HUES64 (cell line): Measurements from ENCODE around the gene CMYA5.

Experiments
- H3K27ac ChIP-seq: 2 replicates; pipeline ENCODE4 v1.7.0; 2013; ENCODE audit warnings: low read depth, low read length, inconsistent platforms
- H3K27me3 ChIP-seq: 2 replicates; pipeline ENCODE4 v1.6.1; 2013; ENCODE audit warnings: mild to moderate bottlenecking, low read length; ENCODE audit not compliant: insufficient read depth
- H3K36me3 ChIP-seq: 2 replicates; pipeline ENCODE4 v1.6.1; 2013; ENCODE audit warnings: mild to moderate bottlenecking, low read length; ENCODE audit not compliant: insufficient read depth
- H3K4me1 ChIP-seq: 2 replicates; pipeline ENCODE4 v1.6.1; 2013; ENCODE audit warnings: mild to moderate bottlenecking, low read length, moderate library complexity; ENCODE audit not compliant: insufficient read depth
- H3K4me3 ChIP-seq: 2 replicates; pipeline ENCODE4 v1.5.1; 2013; ENCODE audit warnings: mild to moderate bottlenecking, low read length, moderate library complexity
- H3K9ac ChIP-seq: 2 replicates; pipeline ENCODE4 v1.6.1; 2013; ENCODE audit warnings: mild to moderate bottlenecking, low read depth, low read length
- H3K9me3 ChIP-seq: 2 replicates; pipeline ENCODE4 v1.6.1; 2013; ENCODE audit warnings: low read depth, low read length; ENCODE audit not compliant: insufficient read depth
- WGBS: fragments of 150-250, 120-280 bp; methylation state at CpG from one replicate; pipeline ENCODE4 v1.1.7; 2013; ENCODE audit warnings: missing lambda C conversion rate; 5-methylcytosine and 5-hydroxymethylcytosine counted together

CMYA5 gene

DNA sequence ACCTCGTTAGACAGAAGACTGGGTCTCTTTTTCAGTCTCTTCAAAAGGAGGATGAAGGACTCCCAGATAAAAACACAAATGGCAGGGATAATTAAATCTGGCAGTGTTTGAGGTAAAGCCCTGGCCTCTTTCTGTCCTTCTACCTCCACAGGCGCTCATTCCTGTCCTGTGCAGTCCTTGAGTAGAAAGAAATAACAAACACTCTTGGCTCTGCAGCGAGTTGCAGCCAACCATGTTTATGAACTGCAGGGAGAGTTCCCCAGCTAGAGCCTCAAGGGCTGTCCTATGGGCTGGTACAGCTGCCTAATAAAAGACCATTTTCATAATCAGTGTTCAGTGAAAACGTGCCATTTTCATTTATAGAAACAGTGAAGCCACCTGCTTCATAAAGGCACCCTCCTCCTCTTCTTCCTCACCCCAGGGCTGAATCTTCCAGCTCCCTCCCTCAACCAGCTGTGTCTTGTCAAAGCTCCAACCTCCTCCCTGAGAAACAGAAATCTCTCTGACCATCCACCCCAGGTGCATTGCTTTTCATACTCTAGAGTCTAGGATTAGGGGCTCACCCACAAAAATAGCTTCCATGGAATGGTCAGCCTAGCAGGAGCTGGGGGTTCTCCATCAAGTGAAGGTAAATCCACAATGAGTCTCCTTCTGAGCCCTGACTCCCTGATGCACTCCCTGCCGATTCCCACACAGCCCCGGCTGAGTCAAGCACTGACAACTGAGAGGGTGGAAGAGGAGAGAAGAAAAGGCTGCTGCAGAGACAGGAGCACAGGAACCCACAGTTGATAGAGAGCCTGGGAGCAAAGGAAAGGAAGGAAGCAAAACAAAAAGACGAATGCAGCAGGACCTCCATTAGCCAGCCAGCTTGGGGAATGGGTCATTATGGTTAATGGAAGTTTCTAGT, 150.7 kb downstream of the CMYA5 start:
- Histone ChIP-seq H3K9me3 (no peaks in the 10 kb centered on the region), H3K36me3 (no peaks in the 10 kb centered on the region), H3K4me1 (0 out of 2 replicates have a peak, but pooled peaks cover 3% of the 10 kb centered on the region), H3K27me3 (no peaks in the 10 kb centered on the region), H3K4me3 (no peak overlapping the region), H3K9ac (no peak overlapping the region), H3K27ac (no peak overlapping the region)
- 81% methylated on average over 7 of the region's 7 CpGs for WGBS

DNA sequence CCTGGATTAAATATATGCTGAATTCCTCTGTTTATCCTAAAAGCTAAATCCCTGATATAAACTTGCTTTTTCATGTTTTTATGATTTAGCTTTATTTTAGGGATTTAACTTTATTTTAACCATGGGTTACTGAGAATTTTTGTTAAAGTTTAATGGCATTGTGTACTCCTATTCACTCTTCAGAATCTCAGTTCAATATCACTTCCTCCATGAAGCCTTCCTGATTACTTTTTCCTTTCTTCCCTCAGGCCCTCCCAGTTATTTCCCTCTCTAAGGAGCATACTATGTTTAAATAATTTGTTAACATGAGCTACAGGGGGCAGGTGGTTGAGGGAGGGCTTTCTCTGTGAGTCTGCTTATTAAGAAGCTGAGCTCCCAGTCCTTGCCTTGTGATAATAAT, 151.5 kb downstream of the CMYA5 start:
- Histone ChIP-seq H3K4me1 (0 out of 2 replicates have a peak, but pooled peaks cover 3% of the 10 kb centered on the region), H3K36me3 (no peaks in the 10 kb centered on the region), H3K9ac (no peak overlapping the region), H3K27me3 (no peaks in the 10 kb centered on the region), H3K27ac (no peak overlapping the region), H3K9me3 (no peaks in the 10 kb centered on the region), H3K4me3 (no peak overlapping the region)

DNA sequence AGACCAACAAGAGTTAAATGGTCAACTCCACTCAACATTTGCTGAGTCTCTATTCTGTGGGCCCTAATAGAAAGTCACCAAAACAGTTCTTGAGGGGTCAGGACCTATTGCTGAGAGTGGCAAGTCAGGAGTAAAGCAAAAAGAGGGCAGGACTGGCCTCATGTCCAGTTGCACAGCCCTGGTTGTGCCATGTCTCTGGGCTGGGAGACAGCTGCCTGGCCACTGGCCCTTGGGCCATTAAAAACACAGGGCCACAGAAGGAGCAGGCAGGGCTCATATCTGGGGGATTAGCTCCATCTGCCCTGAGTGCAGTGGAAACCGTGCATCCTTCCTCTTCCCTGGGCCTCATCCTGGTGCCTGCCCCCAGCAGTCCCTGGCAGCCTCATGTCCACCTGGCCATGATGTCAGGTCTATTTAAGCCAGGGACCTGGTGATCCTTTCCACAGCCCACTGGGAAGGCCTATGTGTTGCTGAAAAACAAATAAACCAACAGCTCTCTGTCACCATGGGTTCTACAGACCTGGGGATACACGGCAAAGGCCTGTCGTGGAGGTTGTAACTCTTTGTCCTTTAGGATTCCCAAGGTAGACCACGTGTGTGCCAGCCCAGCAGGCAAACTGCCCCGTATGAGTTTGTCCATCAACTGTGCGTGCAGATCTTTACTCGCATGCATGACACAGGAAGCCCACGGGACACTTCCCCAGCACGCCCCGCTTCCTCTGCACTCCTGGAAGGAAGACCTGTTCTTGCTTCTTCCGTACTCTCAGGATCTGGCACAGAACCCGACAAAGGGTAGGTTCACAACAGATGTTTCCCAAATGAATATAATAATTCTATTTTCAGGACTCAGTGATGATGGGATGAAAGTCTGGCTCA, 152.6 kb downstream of the CMYA5 start:
- no peak overlapping the region for H3K9ac ChIP-seq
- no peaks in the 10 kb centered on the region for H3K9me3 ChIP-seq
- H3K4me1 ChIP-seq = 0 out of 2 replicates have a peak, but pooled peaks cover 3% of the 10 kb centered on the region
- no peak overlapping the region for H3K4me3 ChIP-seq
- no peaks in the 10 kb centered on the region for H3K36me3 ChIP-seq
- H3K27ac ChIP-seq = no peak overlapping the region
- 95% methylated on average over 12 of the region's 12 CpGs for WGBS
- no peaks in the 10 kb centered on the region for H3K27me3 ChIP-seq

DNA sequence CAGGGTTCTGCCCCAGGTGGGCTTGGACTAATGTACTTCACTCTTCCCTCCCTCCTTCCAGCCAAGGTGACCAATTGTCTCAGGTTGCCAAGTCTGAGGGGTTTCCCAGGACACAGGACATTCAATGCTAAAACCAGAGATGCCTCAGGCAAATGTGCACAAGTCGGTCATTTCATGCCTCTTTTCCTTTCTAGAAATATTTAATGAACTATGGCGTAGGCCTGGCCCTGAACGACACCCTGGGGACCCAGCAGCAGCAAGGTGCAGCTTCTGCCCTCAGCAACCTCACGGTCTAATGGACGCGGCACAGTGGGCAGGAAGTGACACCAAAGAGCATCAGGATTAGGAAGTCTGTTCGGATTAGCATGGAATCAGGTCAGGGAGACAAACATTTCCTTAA, 153.4 kb downstream of the CMYA5 start:
- H3K27me3 ChIP-seq = no peaks in the 10 kb centered on the region
- no peaks in the 10 kb centered on the region for H3K9me3 ChIP-seq
- no peak overlapping the region for H3K9ac ChIP-seq
- H3K4me3 ChIP-seq = no peak overlapping the region
- H3K27ac ChIP-seq = no peak overlapping the region
- H3K4me1 ChIP-seq = 0 out of 2 replicates have a peak, but pooled peaks cover 3% of the 10 kb centered on the region
- H3K36me3 ChIP-seq = no peaks in the 10 kb centered on the region
- WGBS = 94% methylated on average over 7 of the region's 7 CpGs

DNA sequence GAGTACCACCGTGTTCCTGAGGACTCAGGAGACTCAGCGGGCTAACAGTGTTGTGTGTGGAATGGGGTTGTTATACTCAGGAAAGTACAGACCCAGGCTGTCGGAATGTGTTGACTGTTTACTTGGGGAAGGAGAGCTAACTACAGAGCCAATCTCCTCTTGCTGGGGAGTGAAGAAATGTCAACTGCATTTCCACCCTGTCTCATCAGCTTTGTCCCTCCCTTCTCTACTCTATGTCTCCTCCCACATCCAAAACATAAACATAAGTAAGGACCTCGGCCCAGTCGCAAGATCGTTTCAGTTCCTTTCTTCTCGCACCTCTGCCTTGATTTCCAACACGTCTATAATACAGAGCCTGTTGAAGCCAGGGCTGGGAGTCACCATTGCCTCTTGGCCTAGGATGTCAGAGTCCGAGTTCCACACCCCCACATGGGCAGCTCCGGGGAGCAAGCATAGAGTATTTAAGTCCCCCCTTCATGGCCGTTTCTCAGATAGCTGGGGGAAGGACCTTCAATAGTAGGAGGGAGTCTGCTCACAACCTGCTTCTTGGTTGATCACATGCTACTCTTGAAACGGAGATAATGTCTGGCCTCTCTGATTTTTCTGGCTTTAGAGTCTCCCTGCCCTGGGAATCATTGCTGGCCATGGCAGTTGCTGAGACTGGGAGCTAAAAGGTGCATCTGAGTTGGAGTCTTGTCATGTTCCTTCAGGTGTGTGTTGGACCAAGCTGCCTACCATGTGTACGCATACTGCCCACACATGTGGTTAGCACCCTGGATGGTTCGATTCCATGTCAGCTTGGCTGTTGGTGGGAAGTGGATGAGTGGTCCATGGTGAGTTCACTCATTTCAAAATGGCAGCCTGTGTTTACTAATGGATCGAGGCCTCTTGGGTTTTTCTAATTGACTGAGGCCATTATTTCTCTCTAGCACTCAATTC, 154.1 kb downstream of the CMYA5 start:
- Histone ChIP-seq H3K9ac (no peak overlapping the region), H3K27me3 (no peaks in the 10 kb centered on the region), H3K9me3 (no peaks in the 10 kb centered on the region), H3K4me1 (0 out of 2 replicates have a peak, but pooled peaks cover 3% of the 10 kb centered on the region), H3K27ac (no peak overlapping the region), H3K4me3 (no peak overlapping the region), H3K36me3 (no peaks in the 10 kb centered on the region)
- 94% methylated on average over 15 of the region's 15 CpGs for WGBS

DNA sequence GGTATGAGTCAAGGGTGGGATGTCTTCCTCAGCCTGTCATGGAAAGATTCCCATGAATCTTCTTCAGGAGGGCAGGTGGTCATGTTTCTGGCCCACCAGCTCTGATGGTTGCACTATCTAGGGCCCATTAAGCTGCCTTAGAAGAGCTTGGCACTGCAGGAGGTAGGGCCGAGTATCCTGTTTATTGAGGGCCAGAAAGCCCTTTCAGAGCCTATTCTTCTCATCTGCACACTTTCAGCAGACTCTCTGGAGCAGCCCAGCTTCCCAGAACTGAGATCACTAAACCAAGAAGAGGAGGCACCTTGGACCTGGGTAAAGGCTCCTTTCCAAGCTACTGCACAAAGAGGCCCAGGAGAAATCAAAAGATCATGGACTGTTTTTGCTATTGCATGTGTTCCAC, 154.9 kb downstream of the CMYA5 start:
- H3K27ac ChIP-seq = no peak overlapping the region
- H3K36me3 ChIP-seq = no peaks in the 10 kb centered on the region
- H3K4me1 ChIP-seq = 0 out of 2 replicates have a peak, but pooled peaks cover 3% of the 10 kb centered on the region
- H3K4me3 ChIP-seq = no peak overlapping the region
- H3K9ac ChIP-seq = no peak overlapping the region
- WGBS = 95% methylated on average over 1 of the region's 1 CpG
- H3K27me3 ChIP-seq = no peaks in the 10 kb centered on the region
- no peaks in the 10 kb centered on the region for H3K9me3 ChIP-seq

DNA sequence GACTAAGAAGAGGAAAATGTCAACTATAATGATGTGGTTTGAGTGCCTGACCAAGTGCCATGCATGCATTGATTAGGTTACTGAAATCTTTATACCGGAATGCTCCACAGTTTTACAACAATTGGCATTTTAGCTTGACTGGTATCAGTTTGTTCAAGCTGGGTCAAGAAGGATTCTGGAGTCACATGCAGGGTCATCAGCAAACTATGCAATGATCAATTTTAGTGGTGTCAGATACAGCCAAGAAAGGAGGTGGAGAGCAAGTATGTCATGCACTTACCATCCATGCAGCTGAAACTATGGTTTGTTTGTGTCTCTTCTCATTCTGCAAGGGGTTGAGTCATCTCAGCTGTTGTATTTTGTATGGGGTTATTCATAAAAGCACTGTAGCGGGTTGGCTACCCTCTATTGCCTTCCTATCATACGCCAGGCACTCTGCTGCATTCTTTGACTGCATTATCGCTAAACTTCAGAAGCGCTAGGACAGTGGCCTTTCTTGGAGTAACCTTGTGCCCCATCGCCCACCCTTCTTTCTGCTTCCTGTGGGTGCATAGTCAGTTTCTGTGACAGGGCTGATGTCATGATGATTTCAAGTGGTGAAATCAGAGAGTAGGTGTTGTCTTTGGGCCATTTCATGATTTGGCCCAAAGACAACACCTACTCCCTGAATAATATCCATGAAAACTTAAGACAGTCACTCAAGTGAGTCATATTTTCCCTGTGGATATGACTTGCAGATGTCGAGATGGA, 156.0 kb downstream of the CMYA5 start:
- Histone ChIP-seq H3K4me3 (no peak overlapping the region), H3K9me3 (no peaks in the 10 kb centered on the region), H3K9ac (no peak overlapping the region), H3K36me3 (no peaks in the 10 kb centered on the region), H3K27me3 (no peaks in the 10 kb centered on the region), H3K27ac (no peak overlapping the region), H3K4me1 (no peaks in the 10 kb centered on the region)
- 97% methylated on average over 7 of the region's 7 CpGs for WGBS

DNA sequence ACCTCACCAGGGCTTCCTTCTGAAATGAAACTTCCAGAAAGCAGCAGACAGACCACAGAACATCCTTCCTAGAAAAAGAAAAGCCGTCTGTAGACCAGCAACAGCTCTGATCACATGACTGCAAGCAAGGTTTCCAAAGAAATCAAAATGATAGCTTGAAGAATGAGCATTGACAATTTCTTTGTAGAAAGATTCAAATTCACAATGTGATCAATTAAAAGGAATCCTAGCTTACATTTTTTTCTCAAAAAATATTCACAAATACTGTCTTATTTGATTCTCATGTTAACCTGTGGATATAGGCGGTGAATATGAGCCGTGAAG, 156.5 kb downstream of the CMYA5 start:
- 92% methylated on average over 3 of the region's 3 CpGs for WGBS
- no peaks in the 10 kb centered on the region for H3K4me1 ChIP-seq
- H3K9me3 ChIP-seq = no peaks in the 10 kb centered on the region
- no peak overlapping the region for H3K4me3 ChIP-seq
- no peak overlapping the region for H3K9ac ChIP-seq
- no peak overlapping the region for H3K27ac ChIP-seq
- H3K36me3 ChIP-seq = no peaks in the 10 kb centered on the region
- no peaks in the 10 kb centered on the region for H3K27me3 ChIP-seq

DNA sequence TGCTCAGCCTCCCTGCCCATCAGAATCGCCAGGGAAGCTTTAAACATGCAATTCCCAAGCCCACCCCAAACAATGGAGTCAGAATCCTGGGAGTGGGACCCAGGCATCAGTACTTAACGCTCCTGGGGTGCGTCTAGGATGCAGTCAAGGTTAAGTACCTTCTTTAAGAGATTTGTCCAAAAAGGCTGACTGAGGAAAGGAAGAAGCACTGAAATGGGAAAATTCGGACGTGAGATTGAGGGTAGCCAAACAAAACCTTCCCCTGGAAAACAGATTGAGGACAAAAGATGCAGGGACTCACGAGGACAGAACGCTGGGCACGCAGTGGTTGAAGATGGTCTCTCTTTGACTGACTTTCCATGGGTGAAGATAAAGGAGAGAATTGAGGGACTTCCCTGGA, 157.9 kb downstream of the CMYA5 start:
- 78% methylated on average over 8 of the region's 8 CpGs for WGBS
- H3K36me3 ChIP-seq = no peaks in the 10 kb centered on the region

DNA sequence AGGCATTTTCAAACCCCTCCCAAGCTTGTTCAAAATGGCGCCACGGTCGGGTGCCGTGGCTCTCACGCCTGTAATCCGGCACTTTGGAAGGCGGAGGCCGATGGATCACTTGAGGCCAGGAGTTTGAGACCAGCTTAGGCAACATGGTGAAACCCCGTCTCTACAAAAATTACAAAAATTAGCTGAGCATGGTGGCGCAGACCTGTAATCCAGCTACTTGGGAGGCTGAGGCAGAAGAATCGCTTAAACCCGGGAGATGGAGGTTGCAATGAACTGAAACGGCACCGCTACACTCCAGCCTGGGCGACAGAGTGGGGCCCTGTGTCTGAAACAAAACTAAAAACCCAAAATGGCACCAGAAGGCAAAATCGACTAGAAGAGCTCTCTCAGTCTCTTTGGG, 159.4 kb downstream of the CMYA5 start:
- H3K9ac ChIP-seq = no peak overlapping the region
- WGBS = 96% methylated on average over 16 of the region's 16 CpGs
- no peak overlapping the region for H3K4me3 ChIP-seq
- no peaks in the 10 kb centered on the region for H3K4me1 ChIP-seq
- no peak overlapping the region for H3K27ac ChIP-seq
- H3K27me3 ChIP-seq = no peaks in the 10 kb centered on the region
- H3K36me3 ChIP-seq = no peaks in the 10 kb centered on the region
- H3K9me3 ChIP-seq = no peaks in the 10 kb centered on the region

More for the DNA sequence above, 157.9 kb downstream of the CMYA5 start:
- H3K9me3 ChIP-seq = no peaks in the 10 kb centered on the region
- H3K27me3 ChIP-seq = no peaks in the 10 kb centered on the region
- H3K9ac ChIP-seq = no peak overlapping the region
- H3K4me1 ChIP-seq = no peaks in the 10 kb centered on the region
- H3K4me3 ChIP-seq = no peak overlapping the region
- no peak overlapping the region for H3K27ac ChIP-seq
